Hippocampal formation (tissue), 2 donors: ENCODE results near the gene HECW1.

Experiments used
- DNase-seq, 2 donors: peaks; one replicate each; lab custom pipeline; 2025; lab: John Stamatoyannopoulos, UW

Gene HECW1

GRCh38 chr7:43372676-43373355, 260.4 kb downstream of the HECW1 start:
- DNase-seq = no peak

- DNase-seq = no peak
Measured at GRCh38 chr7:43377196-43377960, 264.9 kb downstream of the HECW1 start.

GRCh38 chr7:43379210-43379609, 266.8 kb downstream of the HECW1 start:
- no peak for DNase-seq

GRCh38 chr7:43384616-43385308, 272.3 kb downstream of the HECW1 start:
- DNase-seq = peak in 1 of 2 donors; percentile 16

- DNase-seq = no peak
Measured at GRCh38 chr7:43385309-43385680, 272.8 kb downstream of the HECW1 start.

- no peak for DNase-seq
Measured at GRCh38 chr7:43385856-43386255, 273.4 kb downstream of the HECW1 start.

GRCh38 chr7:43387932-43388331, 275.5 kb downstream of the HECW1 start:
- DNase-seq = no peak

- no peak for DNase-seq
Measured at GRCh38 chr7:43390576-43390975, 278.1 kb downstream of the HECW1 start.

GRCh38 chr7:43391518-43391917, 279.1 kb downstream of the HECW1 start:
- DNase-seq = no peak

GRCh38 chr7:43392638-43393330, 280.3 kb downstream of the HECW1 start:
- peak in 1 of 2 donors; percentile 1 for DNase-seq

GRCh38 chr7:43394441-43395130, 282.1 kb downstream of the HECW1 start:
- no peak for DNase-seq

GRCh38 chr7:43395351-43395750, 282.9 kb downstream of the HECW1 start:
- DNase-seq = no peak

GRCh38 chr7:43396187-43396740, 283.8 kb downstream of the HECW1 start:
- DNase-seq = no peak

- DNase-seq = no peak
Measured at GRCh38 chr7:43398831-43399230, 286.4 kb downstream of the HECW1 start.

- DNase-seq = no peak
Measured at GRCh38 chr7:43405948-43406347, 293.5 kb downstream of the HECW1 start.

GRCh38 chr7:43406961-43407360, 294.5 kb downstream of the HECW1 start:
- no peak for DNase-seq

- no peak for DNase-seq
Measured at GRCh38 chr7:43408981-43409380, 296.5 kb downstream of the HECW1 start.

- DNase-seq = no peak
Measured at GRCh38 chr7:43417455-43417854, 305.0 kb downstream of the HECW1 start.

- DNase-seq = no peak
Measured at GRCh38 chr7:43430411-43430810, 318.0 kb downstream of the HECW1 start.

GRCh38 chr7:43431020-43431595, 318.7 kb downstream of the HECW1 start:
- DNase-seq = no peak

- DNase-seq = no peak
Measured at GRCh38 chr7:43433639-43434038, 321.2 kb downstream of the HECW1 start.
